Ascending aorta (tissue), 2 donors: Measurements from ENCODE around the gene FABP3. TPM values are rescaled to one million over a fixed set of nuclear protein-coding genes. Genes with fewer than 3 reads are reported as not detected.

ENCODE experiments used
- DNase-seq, 2 donors: peaks; one replicate each; pipeline ENCODE4 v3.0.0-alpha.2; 2019; ENCODE audit warnings: low spot score in 2 of 2
- H3K27ac ChIP-seq, 2 donors: fragments of 200-600 bp; sonication (generic); one replicate each; pipeline ENCODE4 v1.5.1; 2016 to 2017; ENCODE audit warnings: mild to moderate bottlenecking in 1 of 2
- H3K27me3 ChIP-seq: fragments of 200-600 bp; sonication (generic); one replicate; pipeline ENCODE4 v1.5.1; 2017
- H3K36me3 ChIP-seq, 2 donors: fragments of 200-600 bp; sonication (generic); one replicate each; pipeline ENCODE4 v1.5.1; 2016
- H3K4me1 ChIP-seq, 2 donors: fragments of 200-600 bp; sonication (generic); one replicate each; pipeline ENCODE4 v1.5.1; 2016 to 2017; ENCODE audit warnings: mild to moderate bottlenecking in 1 of 2
- H3K4me3 ChIP-seq, 2 donors: fragments of 200-600 bp; sonication (generic); one replicate each; pipeline ENCODE4 v1.5.1; 2016 to 2017; ENCODE audit warnings: mild to moderate bottlenecking in 1 of 2
- H3K9me3 ChIP-seq, 2 donors: fragments of 200-600 bp; sonication (generic); one replicate each; pipeline ENCODE4 v1.5.1; 2016
- intact Hi-C: fragments of 100-400 bp; cut with DNase I; formaldehyde crosslinking; loops from one replicate; pipeline ENCODE4 v1.15.1; 2023
- total RNA-seq: library from RNA; depleted of rRNA; stranded (reverse); fragments of >200 nt; gene quantifications from one replicate; pipeline ENCODE4 v1.1.0, GENCODE V29; 2016
- TF ChIP-seq, protein P1 (sequence below), 3 experiments: fragments of 200-600 bp in 2 of 3; fragments of 450-650 bp in 1 of 3; sonication (generic) in 2 of 3; IDR thresholded peaks; one replicate each; pipeline ENCODE4 v1.5.1; 2016 to 2019; ENCODE audit warnings: antibody characterized with exemption in 3 of 3, mild to moderate bottlenecking in 1 of 3, moderate library complexity in 1 of 3

FABP3 gene
- total RNA-seq, 1 donor from 2014 or later, result 24.2 TPM

- DNase-seq, result no peak
- Histone ChIP-seq H3K4me3 (no peak overlapping the region), H3K4me1 (no peaks in the 10 kb centered on the region), H3K27me3 (no peaks in the 10 kb centered on the region), H3K9me3 (no peaks in the 10 kb centered on the region), H3K36me3 (peaks cover 35 to 56% of the 10 kb centered on the region in 2 donors), H3K27ac (no peak overlapping the region)
- intact Hi-C loops, result no loop called here
- TF ChIP-seq, protein P1, sequence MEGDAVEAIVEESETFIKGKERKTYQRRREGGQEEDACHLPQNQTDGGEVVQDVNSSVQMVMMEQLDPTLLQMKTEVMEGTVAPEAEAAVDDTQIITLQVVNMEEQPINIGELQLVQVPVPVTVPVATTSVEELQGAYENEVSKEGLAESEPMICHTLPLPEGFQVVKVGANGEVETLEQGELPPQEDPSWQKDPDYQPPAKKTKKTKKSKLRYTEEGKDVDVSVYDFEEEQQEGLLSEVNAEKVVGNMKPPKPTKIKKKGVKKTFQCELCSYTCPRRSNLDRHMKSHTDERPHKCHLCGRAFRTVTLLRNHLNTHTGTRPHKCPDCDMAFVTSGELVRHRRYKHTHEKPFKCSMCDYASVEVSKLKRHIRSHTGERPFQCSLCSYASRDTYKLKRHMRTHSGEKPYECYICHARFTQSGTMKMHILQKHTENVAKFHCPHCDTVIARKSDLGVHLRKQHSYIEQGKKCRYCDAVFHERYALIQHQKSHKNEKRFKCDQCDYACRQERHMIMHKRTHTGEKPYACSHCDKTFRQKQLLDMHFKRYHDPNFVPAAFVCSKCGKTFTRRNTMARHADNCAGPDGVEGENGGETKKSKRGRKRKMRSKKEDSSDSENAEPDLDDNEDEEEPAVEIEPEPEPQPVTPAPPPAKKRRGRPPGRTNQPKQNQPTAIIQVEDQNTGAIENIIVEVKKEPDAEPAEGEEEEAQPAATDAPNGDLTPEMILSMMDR (IDR thresholded peaks at IDR 0.05), result no peak
Observed at GRCh38 chr1:31361607-31362006, 11.3 kb downstream of the FABP3 start.

DNA sequence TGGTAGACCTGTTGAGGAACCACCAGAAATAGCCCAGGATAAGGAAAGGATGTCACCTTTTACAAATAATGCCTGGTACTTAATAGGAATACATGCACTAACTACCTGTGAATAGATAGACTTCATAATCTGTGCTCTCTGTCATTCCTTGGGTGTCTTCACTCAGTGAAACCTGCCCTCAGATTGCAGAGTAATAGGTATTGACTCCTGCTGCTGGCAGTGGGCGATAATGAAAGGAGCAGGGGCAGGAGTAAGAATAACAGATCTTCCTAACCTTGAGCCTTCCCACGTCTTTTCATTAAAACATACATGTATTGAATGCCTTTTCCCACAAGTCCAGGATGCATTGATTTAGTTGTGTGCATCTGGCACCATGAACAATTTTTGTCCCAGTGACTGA, 16.4 kb downstream of the FABP3 start:
- Histone ChIP-seq H3K27ac (no peak overlapping the region), H3K4me1 (no peaks in the 10 kb centered on the region), H3K9me3 (no peaks in the 10 kb centered on the region), H3K27me3 (no peaks in the 10 kb centered on the region), H3K4me3 (no peak overlapping the region), H3K36me3 (peaks cover 9 to 37% of the 10 kb centered on the region in 2 donors)
- intact Hi-C loops, result no loop called here
- TF ChIP-seq, protein P1 (IDR thresholded peaks at IDR 0.05), result no peak
- no peak for DNase-seq

GRCh38 chr1:31354283-31354682, 18.6 kb downstream of the FABP3 start:
- no peaks in the 10 kb centered on the region for H3K27me3 ChIP-seq
- no peak for DNase-seq
- no peaks in the 10 kb centered on the region for H3K9me3 ChIP-seq
- H3K4me1 ChIP-seq, result no peaks in the 10 kb centered on the region
- TF ChIP-seq, protein P1 (IDR thresholded peaks at IDR 0.05), result no peak
- H3K27ac ChIP-seq, result no peak overlapping the region
- H3K4me3 ChIP-seq, result no peak overlapping the region
- intact Hi-C loops, result no loop called here
- peaks cover 2 to 42% of the 10 kb centered on the region in 2 donors for H3K36me3 ChIP-seq

GRCh38 chr1:31348449-31348848, 24.4 kb downstream of the FABP3 start:
- Histone ChIP-seq H3K4me1 (no peaks in the 10 kb centered on the region), H3K27me3 (no peaks in the 10 kb centered on the region), H3K9me3 (no peaks in the 10 kb centered on the region), H3K36me3 (peaks cover 23 to 55% of the 10 kb centered on the region in 2 donors), H3K4me3 (no peak overlapping the region), H3K27ac (no peak overlapping the region)
- DNase-seq, result no peak
- TF ChIP-seq, protein P1 (IDR thresholded peaks at IDR 0.05), result no peak
- intact Hi-C loops, result no loop called here

- H3K9me3 ChIP-seq, result no peaks in the 10 kb centered on the region
- intact Hi-C loops, result no loop called here
- H3K36me3 ChIP-seq, result peaks cover 23 to 48% of the 10 kb centered on the region in 2 donors
Observed at GRCh38 chr1:31346785-31347184, 26.1 kb downstream of the FABP3 start.

More at GRCh38 chr1:31346785-31347184, 26.1 kb downstream of the FABP3 start:
- no peaks in the 10 kb centered on the region for H3K4me1 ChIP-seq
- DNase-seq, result no peak
- H3K4me3 ChIP-seq, result no peak overlapping the region
- TF ChIP-seq, protein P1 (IDR thresholded peaks at IDR 0.05), result no peak
- H3K27me3 ChIP-seq, result no peaks in the 10 kb centered on the region
- no peak overlapping the region for H3K27ac ChIP-seq
